Amygdala (tissue), 56 donors: Measurements from ENCODE around the gene LUC7L.
A peak's percentile ranks its signal among the peaks of the same experiment; 100 is the strongest.
"Not testable (repeated sequence)": the region's sequence is repeated elsewhere in the genome, so short reads cannot be mapped to it uniquely, and the experiment has no call there.

Source experiments
- DNase-seq, 56 donors: peaks; one replicate each; lab custom pipeline; 2025; lab: John Stamatoyannopoulos, UW

The LUC7L gene

GRCh38 chr16:264440-264951, 35.2 kb upstream of the LUC7L start:
- no peak for DNase-seq

GRCh38 chr16:263944-264343, 34.7 kb upstream of the LUC7L start:
- DNase-seq: no peak

- DNase-seq: no peak
Observed at GRCh38 chr16:263182-263774, 34.0 kb upstream of the LUC7L start.

GRCh38 chr16:262121-262745, 33.0 kb upstream of the LUC7L start:
- DNase-seq: no peak

- peak in 6 of 56 donors; percentile 7 to 49 (median 21) for DNase-seq
Observed at GRCh38 chr16:261031-261691, 31.9 kb upstream of the LUC7L start.

GRCh38 chr16:260326-260725, 31.1 kb upstream of the LUC7L start:
- no peak for DNase-seq

- DNase-seq: no peak
Observed at GRCh38 chr16:259814-260253, 30.6 kb upstream of the LUC7L start.

GRCh38 chr16:259226-259625, 30.0 kb upstream of the LUC7L start:
- DNase-seq: no peak

- not testable (repeated sequence) for DNase-seq
Observed at GRCh38 chr16:258091-258490, 28.8 kb upstream of the LUC7L start.

GRCh38 chr16:255183-255582, 25.9 kb upstream of the LUC7L start:
- no peak for DNase-seq

- no peak for DNase-seq
Observed at GRCh38 chr16:254461-254860, 25.2 kb upstream of the LUC7L start.

- no peak for DNase-seq
Observed at GRCh38 chr16:253833-254232, 24.6 kb upstream of the LUC7L start.

GRCh38 chr16:252366-253337, 23.4 kb upstream of the LUC7L start:
- DNase-seq: no peak

GRCh38 chr16:249431-249830, 20.2 kb upstream of the LUC7L start:
- DNase-seq: no peak

- DNase-seq: no peak
Observed at GRCh38 chr16:247027-247426, 17.8 kb upstream of the LUC7L start.

GRCh38 chr16:245105-245504, 15.9 kb upstream of the LUC7L start:
- no peak for DNase-seq

GRCh38 chr16:243348-243747, 14.1 kb upstream of the LUC7L start:
- no peak for DNase-seq

GRCh38 chr16:242281-242680, 13.0 kb upstream of the LUC7L start:
- DNase-seq: no peak

GRCh38 chr16:240559-240958, 11.3 kb upstream of the LUC7L start:
- no peak for DNase-seq

- DNase-seq: peak in 11 of 56 donors; percentile 4 to 38 (median 16)
Observed at GRCh38 chr16:239948-240277, 10.7 kb upstream of the LUC7L start.
